Neural cell (in vitro differentiated cells): ENCODE data around the gene ANKRD40CL. TPM values are rescaled to one million over a fixed set of nuclear protein-coding genes. Genes with fewer than 3 reads are reported as not detected.

Source experiments
- H2AFZ ChIP-seq: fragments of 200-600, 300-800 bp; sonication (generic), shearing (Covaris generic); 2 replicates; pipeline ENCODE4 v1.6.0; 2014; ENCODE audit warnings: low read depth, mild to moderate bottlenecking, antibody characterized with exemption, low read length, moderate library complexity
- H3F3A ChIP-seq: fragments of 200-600 bp; shearing (Covaris generic); 2 replicates; pipeline ENCODE4 v1.6.1; 2016; ENCODE audit warnings: mild to moderate bottlenecking, moderate library complexity, mixed read lengths, antibody characterized with exemption, low read length; ENCODE audit not compliant: insufficient read depth, poor library complexity, severe bottlenecking
- H3K27ac ChIP-seq: fragments of 200-600, 300-800 bp; sonication (generic), shearing (Covaris generic); 2 replicates; pipeline ENCODE4 v1.5.1; 2014; ENCODE audit warnings: mild to moderate bottlenecking, low read length, moderate library complexity
- H3K27me3 ChIP-seq: fragments of 300-800, 200-600 bp; sonication (generic), shearing (Covaris generic); 2 replicates; pipeline ENCODE4 v1.6.0; 2014; ENCODE audit warnings: mild to moderate bottlenecking, low read depth, low read length, moderate library complexity; ENCODE audit not compliant: insufficient read depth
- H3K36me3 ChIP-seq: fragments of 300-800, 200-600 bp; sonication (generic), shearing (Covaris generic); 2 replicates; pipeline ENCODE4 v1.5.1; 2014; ENCODE audit warnings: mild to moderate bottlenecking, antibody characterized with exemption, low read length, moderate library complexity; ENCODE audit not compliant: insufficient read depth
- H3K4me2 ChIP-seq: fragments of 300-800, 200-600 bp; sonication (generic), shearing (Covaris generic); 2 replicates; pipeline ENCODE4 v1.6.0; 2014; ENCODE audit warnings: mild to moderate bottlenecking, low read length
- H3K4me3 ChIP-seq: fragments of 300-800, 200-600 bp; sonication (generic), shearing (Covaris generic); 2 replicates; pipeline ENCODE4 v1.5.1; 2014; ENCODE audit warnings: mild to moderate bottlenecking, low read length, moderate library complexity
- H3K79me2 ChIP-seq: fragments of 200-600 bp; shearing (Covaris generic); replicated peaks from 2 replicates; pipeline ENCODE4 v1.6.0; 2014; ENCODE audit warnings: mild to moderate bottlenecking, low read length, moderate library complexity; ENCODE audit not compliant: insufficient read depth
- H3K9ac ChIP-seq: fragments of 300-800, 200-600 bp; sonication (generic), shearing (Covaris generic); 2 replicates; pipeline ENCODE4 v1.6.1; 2016; ENCODE audit warnings: mild to moderate bottlenecking, low read length, mixed read lengths
- H3K9me2 ChIP-seq: fragments of 200-600 bp; shearing (Covaris generic); 2 replicates; pipeline ENCODE4 v1.6.1; 2016; ENCODE audit warnings: mild to moderate bottlenecking, low read length, mixed read lengths; ENCODE audit not compliant: insufficient read depth
- H3K9me3 ChIP-seq: fragments of 200-600, 300-800 bp; sonication (generic), shearing (Covaris generic); 2 replicates; pipeline ENCODE4 v1.6.1; 2016; ENCODE audit warnings: mild to moderate bottlenecking, mixed run types, low read length, moderate library complexity, mixed read lengths
- H4K20me1 ChIP-seq: fragments of 200-600 bp; shearing (Covaris generic); 2 replicates; pipeline ENCODE4 v1.6.1; 2016; ENCODE audit warnings: mild to moderate bottlenecking, mixed run types; ENCODE audit not compliant: insufficient read depth
- EP300 ChIP-seq: fragments of 450-650 bp; conservative IDR thresholded peaks from 2 replicates; pipeline ENCODE4 v1.6.1; 2014; ENCODE audit warnings: antibody characterized with exemption, mild to moderate bottlenecking, moderate library complexity; ENCODE audit not compliant: poor library complexity, severe bottlenecking
- EZH2 ChIP-seq: fragments of 200-600, 300-800 bp; shearing (Covaris generic), sonication (generic); IDR thresholded peaks from 2 replicates; pipeline ENCODE4 v1.6.1; 2014; ENCODE audit warnings: antibody characterized with exemption, low read length, borderline replicate concordance, mild to moderate bottlenecking; ENCODE audit not compliant: insufficient read depth, poor library complexity, severe bottlenecking
- MXI1 ChIP-seq: fragments of 450-650 bp; conservative IDR thresholded peaks from 2 replicates; pipeline ENCODE4 v1.6.1; 2014; ENCODE audit warnings: antibody characterized with exemption, mild to moderate bottlenecking; ENCODE audit not compliant: poor library complexity, severe bottlenecking
- POLR2AphosphoS5 ChIP-seq: IDR thresholded peaks from 2 replicates; pipeline ENCODE4 v1.6.1; 2012
- RAD21 ChIP-seq: fragments of 450-650 bp; conservative IDR thresholded peaks from 2 replicates; pipeline ENCODE4 v1.6.1; 2014; ENCODE audit warnings: antibody characterized with exemption, mild to moderate bottlenecking, moderate library complexity
- SMC3 ChIP-seq: fragments of 450-650 bp; conservative IDR thresholded peaks from 2 replicates; pipeline ENCODE4 v1.6.1; 2014; ENCODE audit warnings: antibody characterized with exemption, mild to moderate bottlenecking, moderate library complexity; ENCODE audit not compliant: poor library complexity
- TAF1 ChIP-seq: IDR thresholded peaks from 2 replicates; pipeline ENCODE4 v1.6.1; 2012; ENCODE audit warnings: low read depth
- polyA plus RNA-seq: library from polyadenylated mRNA; depleted of rRNA; stranded (reverse); fragments of >200 nt; gene quantifications from 2 replicates; pipeline ENCODE4 v1.2.3, GENCODE V29; 2014
- TF ChIP-seq, protein P1 (sequence below): IDR thresholded peaks from 2 replicates; pipeline ENCODE4 v1.6.1; 2012; ENCODE audit warnings: borderline replicate concordance
- TF ChIP-seq, protein P2 (sequence below): fragments of 450-650 bp; IDR thresholded peaks from 2 replicates; pipeline ENCODE4 v1.5.1; 2014; ENCODE audit warnings: antibody characterized with exemption, mild to moderate bottlenecking, moderate library complexity; ENCODE audit not compliant: poor library complexity, severe bottlenecking

The ANKRD40CL gene
- polyA plus RNA-seq, 1 donor from 2014 or later = not detected

DNA sequence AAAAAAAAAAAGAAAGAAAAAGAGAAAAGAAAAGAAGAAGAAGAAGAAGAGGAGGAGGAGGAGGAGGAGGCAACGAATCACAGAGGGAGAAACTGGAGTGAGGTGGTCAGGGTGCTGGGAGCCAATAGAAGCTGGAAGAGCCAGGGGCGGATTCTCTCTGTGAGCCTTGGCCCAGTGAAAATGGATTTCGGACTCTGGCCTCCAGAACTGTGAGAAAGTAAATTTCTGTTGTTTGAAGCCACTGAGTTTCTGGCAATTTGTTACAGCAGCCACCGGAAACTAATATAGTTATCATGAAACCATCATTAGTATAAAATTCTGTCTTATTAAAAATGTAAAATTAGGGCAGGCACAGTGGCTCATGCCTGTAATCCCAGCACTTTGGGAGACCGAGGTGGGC is 40.4 kb upstream of the ANKRD40CL start:
- no peaks in the 10 kb centered on the region for H3K9me2 ChIP-seq
- H3K27me3 ChIP-seq = no peaks in the 10 kb centered on the region
- no peaks in the 10 kb centered on the region for H3K79me2 ChIP-seq
- TF ChIP-seq, protein P1, sequence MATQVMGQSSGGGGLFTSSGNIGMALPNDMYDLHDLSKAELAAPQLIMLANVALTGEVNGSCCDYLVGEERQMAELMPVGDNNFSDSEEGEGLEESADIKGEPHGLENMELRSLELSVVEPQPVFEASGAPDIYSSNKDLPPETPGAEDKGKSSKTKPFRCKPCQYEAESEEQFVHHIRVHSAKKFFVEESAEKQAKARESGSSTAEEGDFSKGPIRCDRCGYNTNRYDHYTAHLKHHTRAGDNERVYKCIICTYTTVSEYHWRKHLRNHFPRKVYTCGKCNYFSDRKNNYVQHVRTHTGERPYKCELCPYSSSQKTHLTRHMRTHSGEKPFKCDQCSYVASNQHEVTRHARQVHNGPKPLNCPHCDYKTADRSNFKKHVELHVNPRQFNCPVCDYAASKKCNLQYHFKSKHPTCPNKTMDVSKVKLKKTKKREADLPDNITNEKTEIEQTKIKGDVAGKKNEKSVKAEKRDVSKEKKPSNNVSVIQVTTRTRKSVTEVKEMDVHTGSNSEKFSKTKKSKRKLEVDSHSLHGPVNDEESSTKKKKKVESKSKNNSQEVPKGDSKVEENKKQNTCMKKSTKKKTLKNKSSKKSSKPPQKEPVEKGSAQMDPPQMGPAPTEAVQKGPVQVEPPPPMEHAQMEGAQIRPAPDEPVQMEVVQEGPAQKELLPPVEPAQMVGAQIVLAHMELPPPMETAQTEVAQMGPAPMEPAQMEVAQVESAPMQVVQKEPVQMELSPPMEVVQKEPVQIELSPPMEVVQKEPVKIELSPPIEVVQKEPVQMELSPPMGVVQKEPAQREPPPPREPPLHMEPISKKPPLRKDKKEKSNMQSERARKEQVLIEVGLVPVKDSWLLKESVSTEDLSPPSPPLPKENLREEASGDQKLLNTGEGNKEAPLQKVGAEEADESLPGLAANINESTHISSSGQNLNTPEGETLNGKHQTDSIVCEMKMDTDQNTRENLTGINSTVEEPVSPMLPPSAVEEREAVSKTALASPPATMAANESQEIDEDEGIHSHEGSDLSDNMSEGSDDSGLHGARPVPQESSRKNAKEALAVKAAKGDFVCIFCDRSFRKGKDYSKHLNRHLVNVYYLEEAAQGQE = no peak
- no peak for TF ChIP-seq EZH2
- no peak for TF ChIP-seq RAD21
- no peak for TF ChIP-seq MXI1
- TF ChIP-seq POLR2AphosphoS5 = no peak
- TF ChIP-seq EP300 = no peak
- TF ChIP-seq TAF1 = no peak
- TF ChIP-seq, protein P2, sequence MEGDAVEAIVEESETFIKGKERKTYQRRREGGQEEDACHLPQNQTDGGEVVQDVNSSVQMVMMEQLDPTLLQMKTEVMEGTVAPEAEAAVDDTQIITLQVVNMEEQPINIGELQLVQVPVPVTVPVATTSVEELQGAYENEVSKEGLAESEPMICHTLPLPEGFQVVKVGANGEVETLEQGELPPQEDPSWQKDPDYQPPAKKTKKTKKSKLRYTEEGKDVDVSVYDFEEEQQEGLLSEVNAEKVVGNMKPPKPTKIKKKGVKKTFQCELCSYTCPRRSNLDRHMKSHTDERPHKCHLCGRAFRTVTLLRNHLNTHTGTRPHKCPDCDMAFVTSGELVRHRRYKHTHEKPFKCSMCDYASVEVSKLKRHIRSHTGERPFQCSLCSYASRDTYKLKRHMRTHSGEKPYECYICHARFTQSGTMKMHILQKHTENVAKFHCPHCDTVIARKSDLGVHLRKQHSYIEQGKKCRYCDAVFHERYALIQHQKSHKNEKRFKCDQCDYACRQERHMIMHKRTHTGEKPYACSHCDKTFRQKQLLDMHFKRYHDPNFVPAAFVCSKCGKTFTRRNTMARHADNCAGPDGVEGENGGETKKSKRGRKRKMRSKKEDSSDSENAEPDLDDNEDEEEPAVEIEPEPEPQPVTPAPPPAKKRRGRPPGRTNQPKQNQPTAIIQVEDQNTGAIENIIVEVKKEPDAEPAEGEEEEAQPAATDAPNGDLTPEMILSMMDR = no peak
- TF ChIP-seq SMC3 = no peak
- no peak overlapping the region for H3K9ac ChIP-seq
- H3K4me3 ChIP-seq = no peak overlapping the region
- H3K9me3 ChIP-seq = no peaks in the 10 kb centered on the region
- no peaks in the 10 kb centered on the region for H3K36me3 ChIP-seq
- H2AFZ ChIP-seq = no peak overlapping the region
- H3K27ac ChIP-seq = no peak overlapping the region
- no peaks in the 10 kb centered on the region for H3F3A ChIP-seq
- no peaks in the 10 kb centered on the region for H4K20me1 ChIP-seq
- H3K4me2 ChIP-seq = no peak overlapping the region

DNA sequence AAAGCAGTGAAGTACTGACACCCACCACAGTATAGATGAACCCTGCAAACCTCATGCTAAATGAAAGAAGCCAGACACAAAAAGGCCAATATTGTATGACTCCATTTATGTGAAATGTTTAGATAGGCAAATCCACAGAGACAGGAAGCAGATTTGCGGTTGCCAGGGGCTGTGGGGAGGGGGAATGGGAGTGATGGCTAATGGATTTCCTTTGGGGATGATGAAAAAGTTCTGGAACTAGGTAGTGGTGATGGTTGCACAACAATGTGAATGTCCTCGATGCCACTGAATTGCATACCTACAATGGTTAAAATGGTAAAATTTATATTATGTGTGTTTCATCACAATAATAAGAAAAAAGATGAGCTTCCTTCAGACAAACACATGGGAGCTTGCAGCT is 39.7 kb upstream of the ANKRD40CL start:
- Histone ChIP-seq H3K4me3 (no peak overlapping the region), H3K9me3 (no peaks in the 10 kb centered on the region), H3F3A (no peaks in the 10 kb centered on the region), H3K9ac (no peak overlapping the region), H3K27me3 (no peaks in the 10 kb centered on the region), H2AFZ (no peak overlapping the region), H3K27ac (no peak overlapping the region), H3K79me2 (no peaks in the 10 kb centered on the region), H3K4me2 (no peak overlapping the region), H4K20me1 (no peaks in the 10 kb centered on the region), H3K9me2 (no peaks in the 10 kb centered on the region), H3K36me3 (no peaks in the 10 kb centered on the region)
- TF ChIP-seq RAD21 (no peak), SMC3 (no peak)
- TF ChIP-seq, protein P1 = no peak
